Gastroesophageal sphincter (tissue), 3 donors: ENCODE measurements around the gene NDUFS1.

Source experiments
- CTCF ChIP-seq, 4 experiments: fragments of 200-600 bp in 2 of 4; fragments of 450-650 bp in 2 of 4; sonication (generic) in 1 of 4; IDR thresholded peaks; one replicate each; pipeline ENCODE4 v1.5.1; 2017 to 2019; ENCODE audit warnings: antibody characterized with exemption in 4 of 4, mild to moderate bottlenecking in 2 of 4, moderate library complexity in 2 of 4
- POLR2A ChIP-seq, 2 donors: fragments of 450-650 bp; IDR thresholded peaks; one replicate each; pipeline ENCODE4 v1.6.1; 2017; ENCODE audit warnings: antibody characterized with exemption in 2 of 2, mild to moderate bottlenecking in 2 of 2, moderate library complexity in 1 of 2
- POLR2AphosphoS5 ChIP-seq: sonication (generic); formaldehyde crosslinking; IDR thresholded peaks from one replicate; pipeline ENCODE4 v1.6.1; 2017; ENCODE audit warnings: antibody characterized with exemption

GRCh38 chr2:206204710-206205109, 45.5 kb upstream of the NDUFS1 start:
- TF ChIP-seq CTCF (IDR thresholded peaks at IDR 0.05) (no peak), POLR2AphosphoS5 (no peak), POLR2A (IDR thresholded peaks at IDR 0.05) (no peak)
